Karpas-422 (cell line): ENCODE measurements around the gene RARS2. TPM values are rescaled to one million over a fixed set of nuclear protein-coding genes. Genes with fewer than 3 reads are reported as not detected.
A peak's percentile ranks its signal among the peaks of the same experiment; 100 is the strongest.

Experiments
- DNase-seq: peaks from one replicate; pipeline ENCODE4 v3.0.0-alpha.2; 2015
- H2AFZ ChIP-seq: fragments of 200-600 bp; sonication (generic); 2 replicates; pipeline ENCODE4 v1.6.1; 2014; ENCODE audit warnings: antibody characterized with exemption, low read length, mixed read lengths
- H3K27ac ChIP-seq: fragments of 200-600 bp; sonication (generic); 2 replicates; pipeline ENCODE4 v1.5.1; 2014; ENCODE audit warnings: mild to moderate bottlenecking, low read length, moderate library complexity
- H3K27me3 ChIP-seq: fragments of 200-600 bp; sonication (generic); 2 replicates; pipeline ENCODE4 v1.6.1; 2014; ENCODE audit warnings: low read length, mixed read lengths
- H3K36me3 ChIP-seq: fragments of 200-600 bp; sonication (generic); 2 replicates; pipeline ENCODE4 v1.6.1; 2014; ENCODE audit warnings: low read length, mixed read lengths; ENCODE audit not compliant: insufficient read depth
- H3K4me1 ChIP-seq: fragments of 200-600 bp; sonication (generic); 2 replicates; pipeline ENCODE4 v1.6.1; 2014; ENCODE audit warnings: mild to moderate bottlenecking, low read length, mixed read lengths
- H3K4me2 ChIP-seq: fragments of 200-600 bp; sonication (generic); 2 replicates; pipeline ENCODE4 v1.6.1; 2014; ENCODE audit warnings: low read length, low read depth, mild to moderate bottlenecking; ENCODE audit not compliant: poor library complexity, severe bottlenecking
- H3K4me3 ChIP-seq: fragments of 200-600 bp; sonication (generic); 2 replicates; pipeline ENCODE4 v1.5.1; 2014; ENCODE audit warnings: mild to moderate bottlenecking, antibody characterized with exemption, low read length, mixed read lengths
- H3K79me2 ChIP-seq: fragments of 200-600 bp; sonication (generic); 2 replicates; pipeline ENCODE4 v1.6.1; 2014; ENCODE audit warnings: mild to moderate bottlenecking, low read length, mixed read lengths
- H3K9ac ChIP-seq: fragments of 200-600 bp; sonication (generic); 2 replicates; pipeline ENCODE4 v1.6.0; 2014; ENCODE audit warnings: low read length
- H3K9me2 ChIP-seq: fragments of 200-600 bp; sonication (generic), shearing (Covaris generic); replicated peaks from 2 replicates; pipeline ENCODE4 v1.6.0; 2014; ENCODE audit warnings: mild to moderate bottlenecking, low read length, moderate library complexity; ENCODE audit not compliant: insufficient read depth
- H3K9me3 ChIP-seq: fragments of 300-700, 200-600 bp; sonication (generic); 2 replicates; pipeline ENCODE4 v1.6.1; 2014; ENCODE audit warnings: low read length, mixed read lengths
- H4K20me1 ChIP-seq: fragments of 200-600 bp; sonication (generic); 2 replicates; pipeline ENCODE4 v1.6.1; 2014; ENCODE audit warnings: mild to moderate bottlenecking, antibody characterized with exemption, low read length, low read depth; ENCODE audit not compliant: insufficient read depth
- total RNA-seq: library from RNA; depleted of rRNA; stranded (reverse); fragments of >200 nt; shearing (Covaris generic); gene quantifications from 2 replicates; pipeline ENCODE4 v1.2.3, GENCODE V29; 2014; ENCODE audit warnings: low replicate concordance; rRNA removed

Gene RARS2, protein sequence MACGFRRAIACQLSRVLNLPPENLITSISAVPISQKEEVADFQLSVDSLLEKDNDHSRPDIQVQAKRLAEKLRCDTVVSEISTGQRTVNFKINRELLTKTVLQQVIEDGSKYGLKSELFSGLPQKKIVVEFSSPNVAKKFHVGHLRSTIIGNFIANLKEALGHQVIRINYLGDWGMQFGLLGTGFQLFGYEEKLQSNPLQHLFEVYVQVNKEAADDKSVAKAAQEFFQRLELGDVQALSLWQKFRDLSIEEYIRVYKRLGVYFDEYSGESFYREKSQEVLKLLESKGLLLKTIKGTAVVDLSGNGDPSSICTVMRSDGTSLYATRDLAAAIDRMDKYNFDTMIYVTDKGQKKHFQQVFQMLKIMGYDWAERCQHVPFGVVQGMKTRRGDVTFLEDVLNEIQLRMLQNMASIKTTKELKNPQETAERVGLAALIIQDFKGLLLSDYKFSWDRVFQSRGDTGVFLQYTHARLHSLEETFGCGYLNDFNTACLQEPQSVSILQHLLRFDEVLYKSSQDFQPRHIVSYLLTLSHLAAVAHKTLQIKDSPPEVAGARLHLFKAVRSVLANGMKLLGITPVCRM
- total RNA-seq = 15.9 and 27.7 TPM in 2 replicates

DNA sequence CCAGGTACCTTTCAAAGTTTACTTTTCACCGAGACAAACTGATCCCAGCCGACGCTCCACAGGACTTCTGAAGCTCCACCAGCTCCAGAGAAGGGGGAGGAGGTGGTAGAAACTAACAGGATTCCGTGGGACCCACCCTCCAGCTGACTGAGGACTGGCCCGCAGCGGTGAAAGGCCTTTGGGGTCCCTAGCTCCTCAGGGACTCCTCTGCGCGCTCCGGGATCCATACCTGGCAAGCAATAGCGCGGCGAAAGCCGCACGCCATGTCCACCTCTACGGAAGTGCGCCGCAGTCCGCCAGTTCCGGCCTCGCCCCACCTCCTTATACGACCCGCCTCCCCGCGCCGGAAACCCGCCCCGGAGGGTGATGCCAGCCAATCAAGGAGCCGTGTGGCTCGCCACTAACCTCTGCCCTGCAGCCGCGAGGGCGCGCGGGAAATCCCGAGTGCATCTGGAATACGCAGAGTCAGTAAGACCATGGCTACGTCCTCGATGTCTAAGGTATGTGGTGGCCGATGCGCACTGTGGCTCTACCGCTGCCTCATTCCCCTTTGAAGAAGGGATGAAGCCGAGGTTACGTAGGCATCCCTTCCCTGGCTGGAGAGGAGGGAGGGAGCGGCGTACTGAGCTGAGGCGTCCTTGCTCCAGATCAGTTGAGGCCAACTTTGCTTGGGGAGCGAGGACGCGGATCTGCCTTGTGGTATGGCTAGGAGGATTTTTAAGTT is at the start of gene RARS2, which contains the start of gene ORC3:
Gene RARS2, minus strand, starts transcription at position 295 of the 724 bp plus-strand sequence. Its CDS starts 30 bp downstream, at position 265.
Gene ORC3, plus strand, starts transcription at position 443 of the 724 bp plus-strand sequence. Its CDS starts 34 bp downstream, at position 477.
- Histone ChIP-seq H3K4me2 (peak within 1 kb of the TSS; percentile 87), H3K79me2 (peaks cover 93% of the 10 kb centered on the region), H2AFZ (peak within 1 kb of the TSS; percentile 68; the same call in 1 of the 2 replicates), H3K9ac (peak within 1 kb of the TSS; percentile 85), H3K27ac (peak within 1 kb of the TSS; percentile 10; the same call in 1 of the 2 replicates), H3K4me1 (peaks cover 32% of the 10 kb centered on the region), H3K9me3 (no peaks in the 10 kb centered on the region), H3K27me3 (no peaks in the 10 kb centered on the region), H3K4me3 (peak within 1 kb of the TSS; percentile 91), H4K20me1 (0 out of 2 replicates have a peak, but pooled peaks cover 5% of the 10 kb centered on the region), H3K9me2 (no peaks in the 10 kb centered on the region), H3K36me3 (peaks cover 21% of the 10 kb centered on the region)
- peak; percentile 98 for DNase-seq

DNA sequence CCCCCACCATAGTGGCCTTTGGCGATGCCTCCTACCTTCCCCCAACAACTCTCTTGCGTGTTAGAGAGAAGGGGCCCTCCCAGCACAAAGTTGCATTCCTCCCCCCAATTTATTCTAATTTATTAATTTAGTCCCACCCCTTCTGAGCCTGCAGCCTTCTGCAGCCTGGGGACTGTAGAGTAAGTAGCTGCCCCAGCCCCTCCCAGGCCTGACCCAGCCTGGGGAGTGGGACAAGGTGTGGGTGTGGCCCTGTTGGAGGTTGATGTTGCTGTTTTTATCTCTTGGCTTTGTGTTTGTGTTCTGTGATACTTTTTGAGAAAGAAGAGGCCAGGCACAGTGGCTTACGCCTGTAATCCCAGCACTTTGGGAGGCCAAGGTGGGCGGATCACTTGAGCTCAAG is 49.6 kb upstream of the RARS2 start:
- Histone ChIP-seq H3K9me2 (no peaks in the 10 kb centered on the region), H3K4me3 (no peak overlapping the region), H2AFZ (no peak overlapping the region), H3K36me3 (peaks cover 4% of the 10 kb centered on the region; the same call in 1 of the 2 replicates), H3K9ac (no peak overlapping the region), H3K27me3 (no peaks in the 10 kb centered on the region), H4K20me1 (no peaks in the 10 kb centered on the region), H3K9me3 (no peaks in the 10 kb centered on the region), H3K4me2 (no peak overlapping the region), H3K4me1 (no peaks in the 10 kb centered on the region), H3K79me2 (no peaks in the 10 kb centered on the region), H3K27ac (no peak overlapping the region)
- DNase-seq = no peak

DNA sequence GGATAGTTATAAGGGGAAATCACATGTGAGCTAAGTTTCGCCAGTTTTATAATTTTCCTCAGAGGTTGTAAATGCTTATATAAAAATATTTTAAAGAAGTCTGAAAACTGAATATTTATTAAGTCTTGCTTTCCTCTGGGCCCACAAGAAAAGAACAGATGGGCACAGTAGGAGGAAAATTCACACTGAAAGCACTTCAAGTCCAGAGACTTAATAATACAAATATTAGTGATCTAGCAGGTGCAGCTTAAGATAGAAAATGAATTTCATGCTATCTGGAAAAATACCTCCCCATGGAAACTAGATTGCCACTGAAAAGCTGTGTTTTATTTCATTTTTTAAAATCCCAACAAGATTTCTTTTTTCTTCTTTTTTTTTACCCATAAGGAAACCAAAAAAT is 47.3 kb upstream of the RARS2 start:
- DNase-seq = no peak
- peaks cover 7% of the 10 kb centered on the region; the same call in 1 of the 2 replicates for H3K36me3 ChIP-seq

DNA sequence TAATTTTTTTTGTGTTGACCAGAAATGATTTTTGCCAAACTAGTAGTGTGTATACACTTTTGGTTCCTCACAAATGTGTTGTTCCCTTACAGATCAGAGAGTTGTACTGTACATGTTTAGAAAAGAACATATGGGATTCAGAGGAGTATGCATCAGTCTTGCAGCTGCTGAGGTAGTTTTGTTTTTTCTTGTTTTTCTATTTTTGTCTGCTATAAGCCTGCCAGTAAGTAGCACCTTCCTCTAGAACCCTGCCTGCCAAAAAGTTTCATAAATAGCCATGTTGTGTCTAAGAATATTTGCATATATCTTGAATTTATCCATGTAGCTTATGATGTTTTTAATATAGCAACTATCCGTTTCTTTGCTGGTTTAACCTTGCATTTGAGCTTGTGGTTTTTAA is 46.5 kb upstream of the RARS2 start:
- Histone ChIP-seq H4K20me1 (no peaks in the 10 kb centered on the region), H3K4me2 (no peak overlapping the region), H3K9ac (no peak overlapping the region), H3K27ac (no peak overlapping the region), H3K9me2 (no peaks in the 10 kb centered on the region), H3K4me1 (no peaks in the 10 kb centered on the region), H3K36me3 (peaks cover 7% of the 10 kb centered on the region; the same call in 1 of the 2 replicates), H3K9me3 (no peaks in the 10 kb centered on the region), H2AFZ (no peak overlapping the region), H3K27me3 (no peaks in the 10 kb centered on the region), H3K4me3 (no peak overlapping the region), H3K79me2 (no peaks in the 10 kb centered on the region)
- no peak for DNase-seq

More for the DNA sequence above, 47.3 kb upstream of the RARS2 start:
- Histone ChIP-seq H3K4me1 (no peaks in the 10 kb centered on the region), H3K9me3 (no peaks in the 10 kb centered on the region), H3K9me2 (no peaks in the 10 kb centered on the region), H4K20me1 (no peaks in the 10 kb centered on the region), H3K9ac (no peak overlapping the region), H2AFZ (no peak overlapping the region), H3K27me3 (no peaks in the 10 kb centered on the region), H3K4me3 (no peak overlapping the region), H3K79me2 (no peaks in the 10 kb centered on the region), H3K27ac (no peak overlapping the region), H3K4me2 (no peak overlapping the region)

DNA sequence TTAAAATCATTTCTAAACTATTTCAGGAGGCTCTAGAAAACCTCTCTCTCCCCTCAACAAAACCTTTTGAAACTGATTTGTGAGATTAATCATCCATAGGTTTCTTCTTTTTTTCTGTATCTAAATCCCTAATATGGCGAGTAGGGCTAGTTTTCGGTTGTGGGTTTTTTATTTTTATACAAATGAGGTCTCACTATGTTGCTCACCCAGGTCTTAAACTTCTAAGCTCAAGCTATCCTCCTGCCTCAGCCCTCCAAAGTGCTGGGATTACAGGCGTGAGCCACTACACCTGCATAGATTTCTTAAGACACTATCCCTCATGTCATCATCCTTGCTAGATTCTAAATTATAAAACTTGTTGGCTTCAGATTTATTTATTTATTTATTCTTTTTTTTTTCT is 44.1 kb upstream of the RARS2 start:
- Histone ChIP-seq H3K9me3 (no peaks in the 10 kb centered on the region), H3K27me3 (no peaks in the 10 kb centered on the region), H3K9ac (no peak overlapping the region), H3K36me3 (peaks cover 4% of the 10 kb centered on the region; the same call in 1 of the 2 replicates), H3K4me3 (no peak overlapping the region), H4K20me1 (no peaks in the 10 kb centered on the region), H3K4me2 (no peak overlapping the region), H3K9me2 (no peaks in the 10 kb centered on the region), H3K4me1 (no peaks in the 10 kb centered on the region), H2AFZ (no peak overlapping the region), H3K27ac (no peak overlapping the region), H3K79me2 (no peaks in the 10 kb centered on the region)
- DNase-seq = no peak

DNA sequence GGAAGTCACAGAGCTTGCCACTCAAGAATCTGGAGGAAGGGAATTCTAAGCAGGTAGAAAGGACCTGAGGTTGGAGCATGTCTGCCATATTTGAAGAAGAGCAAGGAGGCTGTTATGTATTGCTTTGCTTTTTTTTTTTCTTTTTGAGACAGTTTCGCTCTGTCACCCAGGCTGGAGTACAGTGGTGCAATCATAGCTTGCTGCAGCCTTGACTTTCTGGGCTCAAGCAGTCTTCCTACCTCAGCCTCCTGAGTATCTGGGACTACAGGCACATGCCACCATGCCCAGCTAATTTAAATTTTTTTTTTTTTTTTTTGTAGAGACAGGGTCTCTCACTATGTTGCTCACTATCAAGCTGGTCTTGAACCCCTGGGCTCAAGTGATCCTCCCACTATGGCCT is 41.0 kb upstream of the RARS2 start:
- Histone ChIP-seq H3K4me1 (no peaks in the 10 kb centered on the region), H3K4me3 (no peak overlapping the region), H4K20me1 (no peaks in the 10 kb centered on the region), H3K27ac (no peak overlapping the region), H3K9ac (no peak overlapping the region), H3K4me2 (no peak overlapping the region), H3K27me3 (no peaks in the 10 kb centered on the region), H3K9me3 (no peaks in the 10 kb centered on the region), H3K9me2 (no peaks in the 10 kb centered on the region), H2AFZ (no peak overlapping the region), H3K79me2 (no peaks in the 10 kb centered on the region), H3K36me3 (peaks cover 4% of the 10 kb centered on the region; the same call in 1 of the 2 replicates)
- no peak for DNase-seq

DNA sequence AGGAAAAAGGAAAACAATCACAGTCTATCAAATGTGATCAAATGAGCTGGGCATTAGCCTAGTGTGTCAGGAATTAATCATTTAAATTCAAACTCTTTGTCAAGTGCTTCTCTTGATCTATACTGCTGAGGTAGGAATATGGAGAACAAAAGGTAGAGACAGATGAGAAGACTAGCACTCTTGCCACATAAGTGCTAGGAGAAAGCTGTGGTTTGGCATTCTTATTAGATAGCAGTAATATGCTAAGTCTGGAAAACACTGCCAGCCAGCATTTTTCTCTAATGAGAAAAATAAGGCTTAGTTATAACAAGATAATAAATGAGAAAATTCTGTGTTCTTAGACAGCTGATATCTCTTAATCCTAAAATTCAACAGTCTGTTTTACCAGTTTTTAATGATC is 39.1 kb upstream of the RARS2 start:
- no peak overlapping the region for H3K27ac ChIP-seq
- no peaks in the 10 kb centered on the region for H3K27me3 ChIP-seq

DNA sequence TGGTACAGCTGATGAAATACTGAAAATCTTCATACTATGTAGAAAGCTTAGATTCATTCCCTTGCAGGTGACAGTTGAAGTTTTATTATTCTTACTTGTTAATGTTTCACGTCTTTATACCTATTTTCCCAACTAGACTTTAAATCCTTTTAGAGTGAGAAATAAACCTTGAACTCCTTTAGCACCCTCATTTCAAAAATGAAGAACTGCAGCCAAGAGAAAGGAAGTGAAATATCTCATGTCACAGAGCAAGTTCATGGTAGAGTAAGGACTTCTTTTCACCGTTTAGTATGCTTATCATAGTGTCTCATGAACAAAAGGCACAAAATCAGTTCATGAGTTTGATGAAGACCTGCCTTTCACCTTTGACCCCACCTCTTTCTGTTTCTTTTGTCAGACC is 38.6 kb upstream of the RARS2 start:
- Histone ChIP-seq H3K9me3 (no peaks in the 10 kb centered on the region), H3K36me3 (peaks cover 1% of the 10 kb centered on the region; the same call in 1 of the 2 replicates)

More for the DNA sequence above, 39.1 kb upstream of the RARS2 start:
- Histone ChIP-seq H3K9ac (no peak overlapping the region), H3K36me3 (no peaks in the 10 kb centered on the region; the same call in 1 of the 2 replicates), H3K4me1 (no peaks in the 10 kb centered on the region), H3K4me3 (no peak overlapping the region), H3K9me3 (no peaks in the 10 kb centered on the region), H3K9me2 (no peaks in the 10 kb centered on the region), H3K79me2 (no peaks in the 10 kb centered on the region), H2AFZ (no peak overlapping the region), H4K20me1 (no peaks in the 10 kb centered on the region), H3K4me2 (no peak overlapping the region)
- no peak for DNase-seq

More for the DNA sequence above, 38.6 kb upstream of the RARS2 start:
- no peak overlapping the region for H3K27ac ChIP-seq
- no peaks in the 10 kb centered on the region for H3K4me1 ChIP-seq
- H2AFZ ChIP-seq = no peak overlapping the region
- no peak overlapping the region for H3K4me3 ChIP-seq
- H3K9ac ChIP-seq = no peak overlapping the region
- H3K79me2 ChIP-seq = no peaks in the 10 kb centered on the region
- H3K4me2 ChIP-seq = no peak overlapping the region
- no peaks in the 10 kb centered on the region for H4K20me1 ChIP-seq
- no peaks in the 10 kb centered on the region for H3K9me2 ChIP-seq
- H3K27me3 ChIP-seq = no peaks in the 10 kb centered on the region
- DNase-seq = no peak
